Left renal cortex interstitium (tissue), 4 donors: Measurements from ENCODE around the gene MCCC2. TPM values are rescaled to one million over a fixed set of nuclear protein-coding genes. Genes with fewer than 3 reads are reported as not detected.
"Not testable (repeated sequence)": the region's sequence is repeated elsewhere in the genome, so short reads cannot be mapped to it uniquely, and the experiment has no call there.

ENCODE experiments used
- DNase-seq, 4 donors: peaks; one replicate each; pipeline ENCODE4 v3.0.0-alpha.2; 2013; ENCODE audit warnings: low read depth in 4 of 4, low spot score in 2 of 4, missing footprints in 1 of 4
- polyA plus RNA-seq, 4 donors: library from polyadenylated mRNA; unstranded; fragments of 120-200 nt; gene quantifications; one replicate each; pipeline ENCODE4 v1.2.1, GENCODE V29; 2013; ENCODE audit not compliant: insufficient read length in 4 of 4

MCCC2 gene
- polyA plus RNA-seq, 4 donors = 54.2 to 71.2 (median 64.2) TPM

GRCh38 chr5:71596169-71596568, 9.0 kb downstream of the MCCC2 start:
- DNase-seq = no peak

GRCh38 chr5:71597001-71597400, 9.9 kb downstream of the MCCC2 start:
- DNase-seq = no peak

GRCh38 chr5:71600783-71601182, 13.6 kb downstream of the MCCC2 start:
- DNase-seq = no peak

GRCh38 chr5:71601222-71602026, 14.3 kb downstream of the MCCC2 start:
- peak in 1 of 4 donors; percentile 19 for DNase-seq

- not testable (repeated sequence) for DNase-seq
Measured at GRCh38 chr5:71609916-71610315, 22.8 kb downstream of the MCCC2 start.

GRCh38 chr5:71615809-71616208, 28.7 kb downstream of the MCCC2 start:
- no peak for DNase-seq

DNA sequence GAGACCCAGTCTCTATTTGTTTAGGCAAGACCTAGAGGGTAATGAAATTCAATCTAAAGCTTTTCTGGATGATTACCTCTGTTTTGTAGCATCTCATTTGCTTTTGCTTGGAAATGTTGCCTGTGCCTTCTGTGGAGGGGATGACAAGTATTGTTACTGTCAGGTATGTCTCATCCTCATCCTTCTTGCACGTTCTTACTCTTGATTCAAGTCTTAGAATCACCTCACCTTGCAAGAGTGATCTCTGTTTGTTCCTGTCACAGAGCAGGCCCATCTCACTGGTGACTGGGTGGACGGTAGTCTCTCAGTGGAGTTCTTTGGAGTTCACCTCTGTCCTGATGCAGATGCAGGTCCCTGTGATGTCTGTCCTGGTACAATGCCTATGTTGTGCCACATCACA, 33.5 kb downstream of the MCCC2 start:
- DNase-seq = no peak

GRCh38 chr5:71621268-71621667, 34.1 kb downstream of the MCCC2 start:
- no peak for DNase-seq

DNA sequence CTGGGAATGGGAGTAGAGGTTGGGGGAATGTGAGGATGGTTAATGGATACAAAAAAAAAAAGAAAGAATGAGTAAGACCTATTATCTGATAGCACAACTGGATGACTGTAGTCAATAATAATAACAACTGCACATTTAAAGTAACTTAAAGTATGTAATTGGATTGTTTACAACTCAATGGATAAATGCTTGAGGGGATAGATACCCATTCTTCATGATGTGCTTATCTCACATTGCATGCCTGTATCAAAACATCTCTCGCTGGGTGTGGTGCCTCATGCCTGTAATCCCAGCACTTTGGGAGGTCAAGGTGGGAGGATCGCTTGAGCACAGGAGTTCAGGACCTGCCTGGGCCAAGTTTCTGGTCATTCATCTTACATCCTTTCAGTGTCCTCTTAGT, 34.6 kb downstream of the MCCC2 start:
- no peak for DNase-seq

- no peak for DNase-seq
Measured at GRCh38 chr5:71623221-71623794, 36.2 kb downstream of the MCCC2 start.

DNA sequence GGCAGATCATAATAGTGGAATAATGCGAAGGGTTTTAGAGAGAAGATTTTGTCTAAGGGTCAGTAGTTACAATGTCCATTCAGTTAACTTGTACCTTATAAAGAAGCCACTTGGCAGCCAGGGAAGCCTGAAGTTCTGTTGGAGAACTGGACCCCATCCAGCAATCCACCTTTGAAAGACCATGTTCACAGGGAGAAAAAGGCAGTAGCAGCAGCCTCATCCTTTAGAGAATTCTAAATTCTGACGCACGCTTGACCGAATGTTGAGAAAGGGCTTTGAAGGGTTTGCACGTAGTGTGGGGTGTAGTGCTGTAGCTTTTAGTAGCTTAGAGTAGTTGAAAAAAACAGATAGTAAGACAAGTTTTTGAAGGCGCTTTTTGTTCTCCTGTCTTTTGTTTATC, 42.8 kb downstream of the MCCC2 start:
- DNase-seq = no peak

- DNase-seq = no peak
Measured at GRCh38 chr5:71631070-71631469, 43.9 kb downstream of the MCCC2 start.

DNA sequence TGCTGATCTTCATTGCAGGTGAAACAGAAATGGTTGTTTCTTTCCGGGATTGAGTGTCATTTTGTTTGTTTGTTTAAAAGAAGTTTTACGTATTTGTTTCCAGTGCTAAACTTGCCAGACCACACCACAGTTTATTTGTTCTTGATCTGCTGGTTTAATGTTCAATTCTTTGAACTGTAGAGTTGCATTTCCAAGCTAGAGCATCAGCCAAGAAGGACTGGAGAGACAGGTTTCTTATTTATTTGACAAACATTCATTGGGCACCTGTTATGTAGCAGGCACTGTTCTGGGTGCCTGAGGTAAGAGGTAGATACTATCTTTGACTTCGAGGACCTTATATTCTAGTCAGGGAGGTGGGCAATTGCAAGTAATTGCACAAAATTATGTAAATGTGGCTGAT, 45.0 kb downstream of the MCCC2 start:
- DNase-seq = no peak

DNA sequence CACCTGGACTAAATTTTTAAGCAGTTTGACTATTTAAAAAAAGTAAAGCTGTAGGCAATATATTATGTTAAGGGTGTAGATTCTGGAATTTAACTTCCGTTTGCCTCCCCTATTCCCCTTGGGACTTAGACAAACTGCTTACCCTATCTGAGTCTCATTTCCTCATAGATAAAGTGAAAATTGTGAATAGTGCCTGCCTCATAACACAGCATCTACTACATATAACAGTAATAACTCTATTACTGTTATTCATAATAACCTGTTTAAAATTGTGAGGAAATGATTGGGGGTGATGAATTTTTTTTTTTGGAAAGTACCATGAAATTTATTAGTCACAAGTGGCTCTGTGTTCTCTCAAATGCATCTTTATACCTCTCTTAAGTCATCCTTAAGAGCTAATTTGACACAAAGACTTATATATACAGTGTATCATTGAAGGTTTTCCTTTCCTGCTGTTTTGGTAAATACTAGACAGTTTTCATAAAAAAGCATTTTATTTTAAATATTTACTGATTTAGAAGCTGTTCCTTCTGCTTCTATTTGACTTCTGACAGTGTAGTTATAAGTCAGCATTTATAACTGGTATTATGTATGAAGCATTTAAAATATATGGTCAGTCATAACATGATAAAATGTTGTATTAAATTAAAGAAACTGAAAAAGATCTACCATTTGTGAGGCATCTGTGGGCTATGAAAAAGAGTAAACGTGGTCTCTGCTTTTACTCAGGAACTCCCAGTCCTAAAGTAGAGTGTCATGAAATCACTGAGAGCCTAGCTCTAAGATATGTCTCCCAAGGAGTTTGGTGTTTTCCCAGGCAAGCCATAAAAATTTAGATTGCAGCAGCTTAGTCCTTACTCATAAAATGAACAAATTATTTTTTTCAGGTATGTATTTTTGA, 46.4 kb downstream of the MCCC2 start:
- DNase-seq = no peak

DNA sequence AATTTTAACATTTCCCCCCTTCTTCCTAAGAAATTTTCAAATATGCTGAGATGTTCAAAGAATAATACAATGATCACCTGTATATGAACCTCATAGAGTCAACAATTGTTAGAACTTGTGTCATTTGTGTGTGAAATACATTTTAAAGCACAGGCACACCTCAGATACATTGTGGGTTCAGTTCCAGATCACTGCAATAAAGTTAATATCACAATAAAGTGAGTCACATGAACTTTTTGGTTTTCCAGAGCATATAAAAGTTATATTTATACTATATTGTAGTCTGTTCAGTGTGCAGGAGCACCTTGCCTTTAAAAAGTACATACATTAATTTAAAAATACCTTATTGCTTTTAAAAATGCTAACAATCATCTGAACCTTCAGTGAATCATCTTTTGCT, 50.0 kb downstream of the MCCC2 start:
- no peak for DNase-seq

GRCh38 chr5:71640408-71640807, 53.3 kb downstream of the MCCC2 start:
- DNase-seq = no peak

- no peak for DNase-seq
Measured at GRCh38 chr5:71645030-71645429, 57.9 kb downstream of the MCCC2 start.

DNA sequence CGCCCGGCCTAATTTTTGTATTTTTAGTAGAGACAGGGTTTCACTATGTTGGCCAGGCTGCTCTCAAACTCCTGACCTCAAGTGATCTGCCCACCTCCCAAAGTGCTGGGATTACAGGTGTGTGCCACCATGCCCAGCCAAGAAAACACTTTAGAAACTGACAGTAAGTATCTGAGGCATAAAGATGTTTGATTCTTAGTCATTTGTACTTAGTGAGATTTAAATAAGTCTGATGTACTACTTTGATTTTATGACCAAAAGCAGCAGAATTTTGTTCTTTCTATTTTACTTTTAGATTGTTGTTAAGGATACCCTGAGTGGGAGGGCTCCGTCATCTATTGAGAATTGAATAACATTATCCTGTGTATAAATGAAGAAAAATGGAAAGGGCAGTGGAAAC, 63.8 kb downstream of the MCCC2 start:
- DNase-seq = not testable (repeated sequence)

- DNase-seq = no peak
Measured at GRCh38 chr5:71651579-71651978, 64.4 kb downstream of the MCCC2 start.

GRCh38 chr5:71652349-71652748, 65.2 kb downstream of the MCCC2 start:
- no peak for DNase-seq

- peak; percentile 30 to 59 (median 42) for DNase-seq
Measured at GRCh38 chr5:71652803-71653543, 65.8 kb downstream of the MCCC2 start.
